ENCODE results near the gene SLC25A29.

DNA sequence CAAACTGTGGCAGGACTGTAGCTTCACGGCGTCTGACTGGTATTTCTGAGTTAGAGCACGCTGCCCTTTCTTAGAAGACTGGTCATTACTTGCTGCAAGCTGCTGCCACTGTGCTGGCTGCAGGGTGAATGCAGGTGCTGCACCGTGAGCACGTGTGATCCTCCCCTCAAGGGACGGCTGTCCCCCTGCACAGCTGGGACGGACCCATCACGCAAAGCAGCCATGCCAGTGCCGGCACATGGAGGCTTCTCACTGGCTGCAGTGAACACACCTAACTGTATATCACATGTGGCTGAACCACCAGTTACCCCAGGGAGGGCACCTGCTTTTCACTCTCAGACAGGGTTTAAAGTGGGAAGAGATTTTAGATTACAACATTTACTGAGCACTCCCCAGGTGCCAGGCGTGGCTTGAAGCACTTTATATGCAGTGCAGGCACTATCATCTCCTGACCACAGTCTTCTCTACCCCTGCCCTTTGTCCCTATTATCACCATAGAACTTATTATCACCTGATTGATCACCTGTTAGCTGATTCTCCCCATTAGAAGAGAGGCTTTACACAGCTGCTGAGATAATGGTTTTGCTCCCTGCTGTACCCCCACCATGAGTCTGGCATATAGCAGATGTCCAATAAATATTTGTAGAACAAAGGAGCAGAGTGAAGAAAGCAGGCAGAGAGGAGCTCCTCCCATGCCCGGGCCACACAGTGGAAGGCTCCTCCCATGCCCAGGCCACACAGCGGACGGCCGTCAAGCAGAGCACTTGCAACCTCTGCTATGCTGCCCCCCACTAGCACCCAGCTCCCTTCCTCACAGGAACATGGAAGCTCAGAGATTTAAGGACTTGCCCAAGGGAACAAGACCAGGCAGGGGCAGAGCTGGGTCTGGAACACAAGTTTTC lies 42.8 kb upstream of the SLC25A29 start:
- TF ChIP-seq, protein P1, sequence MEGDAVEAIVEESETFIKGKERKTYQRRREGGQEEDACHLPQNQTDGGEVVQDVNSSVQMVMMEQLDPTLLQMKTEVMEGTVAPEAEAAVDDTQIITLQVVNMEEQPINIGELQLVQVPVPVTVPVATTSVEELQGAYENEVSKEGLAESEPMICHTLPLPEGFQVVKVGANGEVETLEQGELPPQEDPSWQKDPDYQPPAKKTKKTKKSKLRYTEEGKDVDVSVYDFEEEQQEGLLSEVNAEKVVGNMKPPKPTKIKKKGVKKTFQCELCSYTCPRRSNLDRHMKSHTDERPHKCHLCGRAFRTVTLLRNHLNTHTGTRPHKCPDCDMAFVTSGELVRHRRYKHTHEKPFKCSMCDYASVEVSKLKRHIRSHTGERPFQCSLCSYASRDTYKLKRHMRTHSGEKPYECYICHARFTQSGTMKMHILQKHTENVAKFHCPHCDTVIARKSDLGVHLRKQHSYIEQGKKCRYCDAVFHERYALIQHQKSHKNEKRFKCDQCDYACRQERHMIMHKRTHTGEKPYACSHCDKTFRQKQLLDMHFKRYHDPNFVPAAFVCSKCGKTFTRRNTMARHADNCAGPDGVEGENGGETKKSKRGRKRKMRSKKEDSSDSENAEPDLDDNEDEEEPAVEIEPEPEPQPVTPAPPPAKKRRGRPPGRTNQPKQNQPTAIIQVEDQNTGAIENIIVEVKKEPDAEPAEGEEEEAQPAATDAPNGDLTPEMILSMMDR (IDR thresholded peaks at IDR 0.05; ENCODE audit: borderline replicate concordance, extremely low read depth, low read length, poor library complexity, severe bottlenecking): no peak
- no peak for TF ChIP-seq EZH2 (IDR thresholded peaks at IDR 0.05; ENCODE audit: borderline replicate concordance, low read depth, low read length, severe bottlenecking)

All from DND-41 (cell line).